Mesenchymal stem cell (in vitro differentiated cells and primary cell): ENCODE data around the gene RP9.

Experiments used
- DNase-seq: peaks from one replicate; pipeline ENCODE4 v3.0.0-alpha.2; 2013
- H2AFZ ChIP-seq: one replicate; pipeline ENCODE4 v1.6.1; 2013; ENCODE audit warnings: low read depth, mild to moderate bottlenecking, control low read depth, inconsistent platforms, low read length, moderate library complexity
- H2AK5ac ChIP-seq: 2 replicates; pipeline ENCODE4 v1.6.1; 2013; ENCODE audit warnings: low read length, moderate library complexity, mild to moderate bottlenecking, inconsistent platforms; ENCODE audit not compliant: severe bottlenecking
- H2BK120ac ChIP-seq: one replicate; pipeline ENCODE4 v1.6.1; 2013; ENCODE audit warnings: low read depth, mild to moderate bottlenecking, inconsistent platforms, low read length, moderate library complexity
- H2BK12ac ChIP-seq, 2 experiments: one replicate each; pipeline ENCODE4 v1.6.1; 2013; ENCODE audit warnings: inconsistent platforms in 2 of 2, low read length in 2 of 2, mild to moderate bottlenecking in 2 of 2, moderate library complexity in 2 of 2, control low read depth in 1 of 2
- H2BK15ac ChIP-seq: one replicate; pipeline ENCODE4 v1.6.1; 2013; ENCODE audit warnings: mild to moderate bottlenecking, low read depth, inconsistent platforms; ENCODE audit not compliant: poor library complexity, severe bottlenecking
- H2BK5ac ChIP-seq: 2 replicates; pipeline ENCODE4 v1.6.1; 2013; ENCODE audit warnings: low read depth, mild to moderate bottlenecking, low read length, control low read depth, inconsistent platforms; ENCODE audit not compliant: poor library complexity, severe bottlenecking
- H3K14ac ChIP-seq, 2 experiments: one replicate each; pipeline ENCODE4 v1.6.1; 2013; ENCODE audit warnings: inconsistent platforms in 2 of 2, low read length in 2 of 2, control low read depth in 1 of 2, mild to moderate bottlenecking in 1 of 2, moderate library complexity in 1 of 2
- H3K18ac ChIP-seq, 2 experiments: one replicate each; pipeline ENCODE4 v1.6.1; 2013; ENCODE audit warnings: inconsistent platforms in 2 of 2, low read length in 2 of 2, control low read depth in 1 of 2, low read depth in 1 of 2, mild to moderate bottlenecking in 1 of 2
- H3K23ac ChIP-seq, 2 experiments: one replicate each; pipeline ENCODE4 v1.6.1; 2013; ENCODE audit warnings: inconsistent platforms in 2 of 2, low read length in 2 of 2, mild to moderate bottlenecking in 2 of 2, moderate library complexity in 2 of 2, control low read depth in 1 of 2
- H3K27ac ChIP-seq: 2 replicates; pipeline ENCODE4 v1.5.1; 2013; ENCODE audit warnings: mild to moderate bottlenecking, moderate library complexity, low read length, control low read depth, inconsistent platforms; ENCODE audit not compliant: poor library complexity, severe bottlenecking
- H3K27me3 ChIP-seq, 2 experiments: 2 replicates each; pipeline versions ENCODE4 v1.6.1 to v1.7.0; 2013; ENCODE audit warnings: low read length in 2 of 2, mild to moderate bottlenecking in 2 of 2, moderate library complexity in 2 of 2, control low read depth in 1 of 2, inconsistent platforms in 1 of 2; ENCODE audit not compliant: control insufficient read depth in 1 of 2, insufficient read depth in 1 of 2
- H3K36me3 ChIP-seq, 2 experiments: 2 replicates each; pipeline versions ENCODE4 v1.6.1 to v1.7.0; 2013; ENCODE audit warnings: low read length in 2 of 2, control low read depth in 1 of 2, inconsistent platforms in 1 of 2, low read depth in 1 of 2, mild to moderate bottlenecking in 1 of 2; ENCODE audit not compliant: insufficient read depth in 2 of 2, control insufficient read depth in 1 of 2
- H3K4ac ChIP-seq, 2 experiments: one replicate each; pipeline ENCODE4 v1.6.1; 2013; ENCODE audit warnings: inconsistent platforms in 2 of 2, low read length in 2 of 2, mild to moderate bottlenecking in 2 of 2, moderate library complexity in 2 of 2, control low read depth in 1 of 2, low read depth in 1 of 2
- H3K4me1 ChIP-seq: 2 replicates; pipeline ENCODE4 v1.6.1; 2013; ENCODE audit warnings: low read depth, low read length, control low read depth; ENCODE audit not compliant: control insufficient read depth, insufficient read depth
- H3K4me2 ChIP-seq: 2 replicates; pipeline ENCODE4 v1.6.1; 2013; ENCODE audit warnings: low read length, mild to moderate bottlenecking, inconsistent platforms; ENCODE audit not compliant: poor library complexity, severe bottlenecking
- H3K4me3 ChIP-seq, 2 experiments: 2 replicates each; pipeline versions ENCODE4 v1.5.1 to v1.7.0; 2013; ENCODE audit warnings: low read length in 2 of 2, mild to moderate bottlenecking in 2 of 2, control low read depth in 1 of 2, low read depth in 1 of 2; ENCODE audit not compliant: insufficient read depth in 1 of 2
- H3K79me1 ChIP-seq: replicated peaks from 2 replicates; pipeline ENCODE4 v1.6.1; 2013; ENCODE audit warnings: mild to moderate bottlenecking, control low read depth, low read length, inconsistent platforms; ENCODE audit not compliant: poor library complexity, severe bottlenecking
- H3K9ac ChIP-seq: 2 replicates; pipeline ENCODE4 v1.7.0; 2013; ENCODE audit warnings: mild to moderate bottlenecking, low read length, moderate library complexity
- H3K9me3 ChIP-seq: 2 replicates; pipeline ENCODE4 v1.7.0; 2013; ENCODE audit warnings: mild to moderate bottlenecking, low read length; ENCODE audit not compliant: control insufficient read depth
- H4K8ac ChIP-seq: one replicate; pipeline ENCODE4 v1.6.1; 2013; ENCODE audit warnings: inconsistent platforms, mild to moderate bottlenecking, low read length, moderate library complexity
- H4K91ac ChIP-seq: one replicate; pipeline ENCODE4 v1.6.1; 2013; ENCODE audit warnings: mild to moderate bottlenecking, low read length, inconsistent platforms
- WGBS: methylation state at CpG from one replicate; pipeline ENCODE4 v1.1.7; 2013; ENCODE audit warnings: mixed read lengths; 5-methylcytosine and 5-hydroxymethylcytosine counted together

Gene RP9

DNA sequence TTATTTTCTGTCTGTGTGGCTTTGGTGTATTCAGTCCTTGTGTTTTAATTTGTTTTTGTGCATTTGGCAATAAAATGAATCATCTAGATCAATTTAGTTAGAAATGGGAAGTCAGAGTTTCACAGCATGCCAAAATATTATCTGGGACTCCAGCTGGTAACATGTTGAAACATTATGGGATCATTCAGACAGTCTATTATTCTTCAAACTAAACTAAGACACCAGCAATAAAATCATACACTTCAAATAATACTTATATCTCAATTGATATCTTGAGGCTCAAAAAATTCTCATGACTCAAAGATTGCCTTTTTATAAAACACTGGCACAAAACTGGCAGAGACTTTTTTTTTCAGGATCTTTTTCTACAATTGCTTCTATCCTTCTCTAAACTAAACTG lies 5.8 kb upstream of the RP9 start:
- Histone ChIP-seq H3K9me3 (peaks cover 9% of the 10 kb centered on the region), H3K18ac (no peak overlapping the region), H2AK5ac (no peak overlapping the region), H2BK15ac (no peak overlapping the region), H3K36me3 (no peaks in the 10 kb centered on the region), H3K14ac (no peak overlapping the region), H3K23ac (no peak overlapping the region), H3K4me3 (no peak overlapping the region), H4K91ac (no peak overlapping the region), H2BK12ac (no peak overlapping the region), H3K27me3 (peaks cover 0 to 13% of the 10 kb centered on the region in 2 experiments), H3K4me1 (no peaks in the 10 kb centered on the region), H2BK5ac (no peak overlapping the region), H3K9ac (no peak overlapping the region), H4K8ac (no peak overlapping the region), H2BK120ac (no peak overlapping the region), H3K4ac (no peak overlapping the region), H3K27ac (no peak overlapping the region), H2AFZ (no peak overlapping the region), H3K79me1 (no peaks in the 10 kb centered on the region), H3K4me2 (no peak overlapping the region)
- no peak for DNase-seq

DNA sequence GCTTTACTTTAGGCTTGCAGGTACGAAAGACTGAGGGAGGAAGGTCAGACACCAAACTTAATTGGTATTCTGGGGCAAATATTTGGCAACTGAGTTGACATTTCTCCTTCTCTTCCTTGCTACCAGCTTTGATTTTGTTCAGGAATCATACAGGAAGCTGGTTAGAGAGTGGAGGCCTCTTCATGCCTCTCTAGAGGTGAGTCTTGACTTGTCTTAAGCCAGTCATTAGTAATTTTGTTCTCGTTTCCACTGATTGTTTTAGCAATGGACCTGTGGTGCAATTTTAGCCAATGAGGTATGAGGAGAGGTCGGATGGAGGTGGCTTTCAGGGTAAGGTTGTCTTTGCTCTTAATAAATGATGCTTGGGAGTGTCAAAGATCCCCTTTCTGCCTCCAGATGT lies 2.4 kb upstream of the RP9 start:
- no peaks in the 10 kb centered on the region for H3K36me3 ChIP-seq
- WGBS, result 68% methylated on average over 3 of the region's 3 CpGs

DNA sequence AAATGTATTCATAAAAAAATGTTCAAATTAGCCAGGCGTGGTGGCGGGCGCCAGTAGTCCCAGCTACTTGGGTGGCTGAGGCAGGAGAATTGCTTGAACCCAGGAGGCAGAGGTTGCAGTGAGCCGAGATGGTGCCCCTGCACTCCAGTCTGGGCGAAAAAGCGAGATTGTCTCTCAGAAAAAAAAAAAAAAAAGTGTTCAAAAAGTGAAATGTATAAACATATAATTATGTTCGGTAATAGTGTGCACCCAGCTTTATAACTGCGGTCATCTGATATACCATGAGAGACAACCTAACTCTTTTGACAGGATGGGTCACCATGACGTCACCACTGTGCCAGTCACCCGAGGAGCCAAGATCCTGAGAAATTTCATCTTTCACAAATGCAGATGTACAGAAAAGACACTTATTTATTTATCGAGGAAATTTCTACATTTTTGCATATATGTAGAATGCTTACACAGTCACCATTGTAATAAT lies 594 bp upstream of the RP9 start:
- Histone ChIP-seq H3K23ac (no peak overlapping the region), H4K8ac (no peak overlapping the region), H3K27ac (no peak overlapping the region), H3K9ac (peak overlapping the region; percentile 72), H3K14ac (no peak overlapping the region), H3K79me1 (peaks cover 5% of the 10 kb centered on the region), H3K27me3 (peaks cover 0 to 13% of the 10 kb centered on the region in 2 experiments), H4K91ac (no peak overlapping the region), H2BK15ac (no peak overlapping the region), H2AFZ (peak overlapping the region; percentile 51), H3K4me1 (peaks cover 4% of the 10 kb centered on the region), H3K4ac (no peak overlapping the region), H3K36me3 (peaks cover 0 to 2% of the 10 kb centered on the region in 2 experiments), H3K9me3 (no peaks in the 10 kb centered on the region), H3K18ac (peak overlapping the region in 1 of 2 experiments; percentile 69), H2BK12ac (no peak overlapping the region), H2AK5ac (no peak overlapping the region), H2BK120ac (no peak overlapping the region), H3K4me2 (peak overlapping the region; percentile 88), H2BK5ac (no peak overlapping the region), H3K4me3 (peak overlapping the region; percentile 68 to 77)
- WGBS, result 20% methylated on average over 7 of the region's 11 CpGs
- peak; percentile 7 for DNase-seq

More for the DNA sequence above, 2.4 kb upstream of the RP9 start:
- H3K18ac ChIP-seq, result no peak overlapping the region
- no peak overlapping the region for H2AK5ac ChIP-seq
- H4K8ac ChIP-seq, result no peak overlapping the region
- H3K4me3 ChIP-seq, result no peak overlapping the region
- H2BK5ac ChIP-seq, result no peak overlapping the region
- H3K14ac ChIP-seq, result no peak overlapping the region
- H3K79me1 ChIP-seq, result peaks cover 2% of the 10 kb centered on the region
- H2BK12ac ChIP-seq, result no peak overlapping the region
- no peak overlapping the region for H3K27ac ChIP-seq
- no peak overlapping the region for H3K4ac ChIP-seq
- no peaks in the 10 kb centered on the region for H3K9me3 ChIP-seq
- peaks cover 0 to 13% of the 10 kb centered on the region in 2 experiments for H3K27me3 ChIP-seq
- no peak overlapping the region for H3K4me2 ChIP-seq
- H3K4me1 ChIP-seq, result peaks cover 4% of the 10 kb centered on the region
- H2BK120ac ChIP-seq, result no peak overlapping the region
- H2BK15ac ChIP-seq, result no peak overlapping the region
- no peak for DNase-seq
- no peak overlapping the region for H2AFZ ChIP-seq
- H3K23ac ChIP-seq, result no peak overlapping the region
- H4K91ac ChIP-seq, result no peak overlapping the region
- H3K9ac ChIP-seq, result no peak overlapping the region

DNA sequence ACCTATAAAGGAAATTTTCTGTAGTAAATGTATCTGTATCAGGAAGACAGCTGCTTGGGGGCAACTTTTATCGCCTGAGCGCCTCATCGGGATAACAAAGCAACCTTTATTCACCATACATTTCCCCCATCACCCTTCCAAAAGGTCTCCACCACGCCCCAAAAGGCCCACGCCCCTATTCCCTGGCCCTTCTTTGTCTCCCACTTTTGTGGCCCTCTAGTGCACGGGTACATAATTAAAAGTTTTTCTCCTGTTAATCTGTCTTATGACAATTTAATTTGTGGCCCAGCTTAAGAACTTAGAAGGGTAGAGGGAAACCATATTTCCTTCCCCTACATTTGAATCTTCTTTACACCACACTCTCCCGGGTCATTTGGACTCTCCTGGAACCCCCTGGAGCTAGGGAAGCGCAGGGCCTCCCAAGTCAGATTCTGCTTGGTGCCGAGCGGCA lies 625 bp downstream of the RP9 start:
- H2AK5ac ChIP-seq, result no peak overlapping the region
- H3K23ac ChIP-seq, result no peak overlapping the region
- H2BK5ac ChIP-seq, result no peak overlapping the region
- H4K8ac ChIP-seq, result no peak overlapping the region
- H3K79me1 ChIP-seq, result peaks cover 7% of the 10 kb centered on the region
- H3K4me3 ChIP-seq, result peak overlapping the region; percentile 83 to 100
- H2BK12ac ChIP-seq, result no peak overlapping the region
- H3K27me3 ChIP-seq, result peaks cover 0 to 10% of the 10 kb centered on the region in 2 experiments
- H3K36me3 ChIP-seq, result peaks cover under 1 to 3% of the 10 kb centered on the region in 2 experiments
- peak overlapping the region in 1 of 2 experiments; percentile 19 for H3K4ac ChIP-seq
- peak overlapping the region; percentile 91 for H3K4me2 ChIP-seq
- H3K9me3 ChIP-seq, result no peaks in the 10 kb centered on the region
- no peak overlapping the region for H2BK120ac ChIP-seq
- H3K14ac ChIP-seq, result no peak overlapping the region
- H2AFZ ChIP-seq, result peak overlapping the region; percentile 93
- H4K91ac ChIP-seq, result no peak overlapping the region
- peak; percentile 66 for DNase-seq
- WGBS, result 12% methylated on average over 10 of the region's 10 CpGs
- H3K27ac ChIP-seq, result peak overlapping the region; percentile 72
- H3K18ac ChIP-seq, result peak overlapping the region in 1 of 2 experiments; percentile 95
- H2BK15ac ChIP-seq, result no peak overlapping the region
- H3K4me1 ChIP-seq, result peaks cover 4% of the 10 kb centered on the region
- peak overlapping the region; percentile 87 for H3K9ac ChIP-seq
